Umbilical cord (tissue), 2 donors: ENCODE results near the gene C16orf89. TPM values are rescaled to one million over a fixed set of nuclear protein-coding genes. Genes with fewer than 3 reads are reported as not detected.
"Not testable (repeated sequence)": the region's sequence is repeated elsewhere in the genome, so short reads cannot be mapped to it uniquely, and the experiment has no call there.

Experiments used
- DNase-seq: peaks from one replicate; pipeline ENCODE4 v3.0.0-alpha.2; 2015; ENCODE audit warnings: low spot score
- total RNA-seq: library from RNA; depleted of rRNA; stranded (reverse); fragments of >200 nt; gene quantifications from one replicate; pipeline ENCODE4 v1.2.3, GENCODE V29; 2014; ENCODE audit warnings: low replicate concordance; ENCODE audit not compliant: insufficient read depth

Gene C16orf89
- total RNA-seq = not detected

DNA sequence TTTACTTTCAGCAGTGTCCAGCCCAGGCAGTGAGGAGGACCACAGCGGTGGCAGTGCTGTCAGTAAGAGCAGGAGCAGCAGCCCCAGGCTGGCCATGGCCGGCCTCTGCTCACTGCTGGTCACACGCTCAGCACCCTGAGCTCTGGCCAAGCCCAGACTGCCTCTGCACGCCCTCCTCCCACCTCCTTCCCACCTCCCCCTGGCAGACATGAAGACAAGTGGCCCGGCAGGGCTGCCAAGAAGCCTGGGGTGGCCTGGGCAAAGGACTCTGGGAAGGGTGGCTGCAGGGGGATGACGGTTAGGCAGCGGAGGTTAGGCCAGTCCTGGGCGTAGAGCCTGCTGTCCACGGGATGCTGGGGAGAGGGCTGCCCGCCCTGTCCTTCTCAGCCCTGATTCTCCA lies at the start of gene C16orf89:
Gene C16orf89, minus strand, starts transcription at position 144 of the 400 bp plus-strand sequence. Its CDS starts 48 bp downstream, at position 96.
- DNase-seq = no peak

DNA sequence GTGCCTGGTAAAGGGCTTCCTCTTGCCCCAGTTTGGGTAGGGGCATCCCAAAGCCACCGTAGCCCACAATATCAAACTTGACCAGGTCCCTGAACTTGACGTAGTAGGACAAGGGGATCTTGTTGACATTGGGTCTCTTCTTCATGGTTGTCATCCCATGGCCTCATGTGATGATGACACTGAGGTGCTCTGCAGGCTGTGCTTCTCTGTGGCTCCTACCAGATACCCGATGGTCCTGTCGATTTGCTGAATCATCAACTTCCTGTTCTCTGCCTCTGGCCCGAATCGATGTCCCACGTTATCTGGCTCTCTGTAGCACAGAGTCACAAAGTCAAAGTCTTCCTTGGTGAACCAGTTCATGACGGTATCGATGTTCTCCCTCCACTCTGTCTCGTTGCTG lies 45.2 kb upstream of the C16orf89 start:
- DNase-seq = not testable (repeated sequence)

- no peak for DNase-seq
Observed at GRCh38 chr16:5108505-5109158, 42.9 kb upstream of the C16orf89 start.

GRCh38 chr16:5105039-5105438 lies 39.3 kb upstream of the C16orf89 start:
- DNase-seq = not testable (repeated sequence)

GRCh38 chr16:5103296-5104032 lies 37.7 kb upstream of the C16orf89 start:
- DNase-seq = not testable (repeated sequence)

- not testable (repeated sequence) for DNase-seq
Observed at GRCh38 chr16:5099174-5099573, 33.4 kb upstream of the C16orf89 start.

DNA sequence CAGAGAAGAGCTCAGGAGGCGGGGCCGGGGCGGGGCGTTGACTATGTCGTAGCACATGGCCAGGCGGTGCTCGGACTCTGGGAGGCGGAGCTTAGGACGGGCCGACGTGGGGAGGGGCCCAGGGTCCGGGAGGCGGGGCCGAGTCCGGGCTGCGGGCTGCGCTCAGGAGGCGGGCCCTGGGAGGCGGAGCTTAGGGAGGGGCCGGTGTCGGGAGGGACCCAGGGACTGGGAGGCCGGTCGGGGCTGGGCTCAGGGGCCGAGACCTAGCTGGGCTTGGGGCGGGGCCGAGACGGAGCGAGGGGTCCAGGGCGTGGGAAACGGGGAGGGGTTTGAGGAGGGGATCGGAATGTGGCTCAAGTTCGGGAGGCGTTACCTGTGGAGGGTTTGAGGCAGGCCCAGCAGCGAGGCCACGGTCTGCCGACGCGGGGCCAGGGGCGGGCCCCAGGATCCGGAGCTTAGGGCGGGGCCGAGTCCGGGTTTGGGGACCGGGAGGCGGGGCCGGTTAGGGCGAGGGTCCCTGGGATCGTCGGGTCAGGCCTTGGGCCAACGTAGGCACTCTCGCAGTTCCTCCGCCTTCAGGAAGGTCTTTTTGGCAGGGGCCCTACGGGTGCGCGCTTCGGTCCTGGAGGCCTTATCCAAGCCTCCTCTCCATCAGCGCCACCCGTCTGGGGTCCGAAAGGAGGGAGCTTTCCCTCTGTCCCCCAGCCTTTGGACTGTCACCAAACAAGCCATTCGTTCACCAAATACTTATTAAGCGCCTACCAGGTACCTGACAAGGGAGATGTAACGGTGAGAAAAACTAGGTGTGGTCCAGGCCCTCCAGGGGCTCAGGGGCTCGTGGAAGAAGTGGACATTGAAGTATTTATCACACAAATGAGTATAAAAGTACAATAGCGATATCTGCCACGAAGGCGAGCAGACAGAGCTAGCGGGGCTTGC lies 32.7 kb upstream of the C16orf89 start:
- peak; percentile 88 for DNase-seq

- DNase-seq = peak; percentile 100
Observed at GRCh38 chr16:5097470-5098220, 31.9 kb upstream of the C16orf89 start, which contains the start of gene EEF2KMT. EEF2KMT (minus strand) TSS chr16:5097795; CDS start chr16:5097739, 56 bp downstream.

GRCh38 chr16:5097061-5097469 lies 31.3 kb upstream of the C16orf89 start:
- peak; percentile 30 for DNase-seq

- DNase-seq = not testable (repeated sequence)
Observed at GRCh38 chr16:5096437-5097060, 30.8 kb upstream of the C16orf89 start.

GRCh38 chr16:5095145-5095830 lies 29.5 kb upstream of the C16orf89 start:
- not testable (repeated sequence) for DNase-seq

GRCh38 chr16:5093746-5094145 lies 28.0 kb upstream of the C16orf89 start:
- DNase-seq = not testable (repeated sequence)

DNA sequence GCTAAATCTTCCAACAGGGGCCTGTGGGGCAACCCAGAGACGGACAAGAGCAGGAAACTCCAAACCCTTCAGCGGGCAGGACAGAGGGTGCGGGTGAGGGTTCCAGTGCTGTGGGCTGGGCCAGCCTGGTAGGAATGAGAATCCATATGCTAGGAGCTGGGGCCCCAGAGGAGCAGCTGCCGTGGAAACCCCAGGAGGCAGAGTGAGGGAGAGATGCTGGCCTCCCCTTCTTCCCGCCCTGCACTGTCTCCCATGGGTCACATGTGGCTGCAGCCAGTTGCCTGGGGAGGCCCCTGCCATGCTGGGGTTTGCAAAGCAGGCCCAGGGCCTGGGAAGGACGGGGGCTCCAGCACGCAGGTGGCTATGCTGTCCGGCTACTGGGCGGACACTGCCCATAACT lies 27.3 kb upstream of the C16orf89 start:
- DNase-seq = not testable (repeated sequence)

DNA sequence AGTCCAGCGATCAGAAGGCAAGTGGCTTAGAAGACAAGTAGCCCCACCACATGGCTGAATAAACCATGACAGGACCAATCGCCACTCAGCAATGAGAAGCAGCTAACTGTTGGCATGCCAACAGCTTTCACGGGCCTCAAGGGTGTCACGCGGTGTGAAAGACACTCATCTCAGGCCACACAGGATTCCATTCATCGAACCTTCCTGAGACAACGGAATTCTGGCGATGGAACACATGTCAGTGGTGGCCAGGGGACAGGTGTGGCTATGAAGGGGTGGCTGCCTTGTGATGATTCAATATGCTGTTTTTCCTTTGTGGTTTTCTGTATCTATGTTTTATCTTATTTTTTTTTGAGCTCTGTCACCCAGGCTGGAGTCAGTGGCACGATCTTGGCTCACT lies 24.8 kb upstream of the C16orf89 start:
- not testable (repeated sequence) for DNase-seq

DNA sequence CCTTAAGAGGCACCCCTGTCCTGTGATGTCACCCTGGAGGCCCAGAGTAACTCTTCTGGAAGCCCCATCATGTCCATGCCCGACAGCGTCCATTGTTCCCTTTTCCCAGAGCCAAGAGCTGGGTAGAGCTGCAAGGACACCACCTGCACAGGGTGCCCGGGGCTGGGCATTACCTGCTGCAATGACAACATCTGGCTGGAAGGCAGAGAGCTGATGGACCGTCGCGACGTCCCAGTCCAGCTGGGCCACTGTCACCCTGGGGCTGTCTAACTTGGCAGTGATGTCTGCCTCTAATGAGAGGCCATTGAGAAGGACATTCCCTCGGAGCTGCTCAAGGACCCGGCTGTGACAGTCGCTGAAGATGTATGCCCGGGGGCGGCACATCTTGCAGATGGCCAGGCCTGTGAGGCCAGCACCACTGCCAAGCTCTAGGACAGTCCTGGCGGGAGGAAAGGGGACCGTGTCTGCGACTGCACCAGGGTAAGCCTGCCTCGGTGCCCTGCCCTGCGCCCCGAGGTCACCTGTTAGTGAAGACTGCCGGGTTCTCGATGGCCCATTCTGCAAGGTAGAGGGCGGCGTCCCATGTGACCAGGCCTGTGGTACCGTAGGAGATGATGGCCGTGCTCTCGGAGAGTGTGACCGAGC lies 24.3 kb upstream of the C16orf89 start:
- not testable (repeated sequence) for DNase-seq

- DNase-seq = not testable (repeated sequence)
Observed at GRCh38 chr16:5088936-5089335, 23.2 kb upstream of the C16orf89 start.

DNA sequence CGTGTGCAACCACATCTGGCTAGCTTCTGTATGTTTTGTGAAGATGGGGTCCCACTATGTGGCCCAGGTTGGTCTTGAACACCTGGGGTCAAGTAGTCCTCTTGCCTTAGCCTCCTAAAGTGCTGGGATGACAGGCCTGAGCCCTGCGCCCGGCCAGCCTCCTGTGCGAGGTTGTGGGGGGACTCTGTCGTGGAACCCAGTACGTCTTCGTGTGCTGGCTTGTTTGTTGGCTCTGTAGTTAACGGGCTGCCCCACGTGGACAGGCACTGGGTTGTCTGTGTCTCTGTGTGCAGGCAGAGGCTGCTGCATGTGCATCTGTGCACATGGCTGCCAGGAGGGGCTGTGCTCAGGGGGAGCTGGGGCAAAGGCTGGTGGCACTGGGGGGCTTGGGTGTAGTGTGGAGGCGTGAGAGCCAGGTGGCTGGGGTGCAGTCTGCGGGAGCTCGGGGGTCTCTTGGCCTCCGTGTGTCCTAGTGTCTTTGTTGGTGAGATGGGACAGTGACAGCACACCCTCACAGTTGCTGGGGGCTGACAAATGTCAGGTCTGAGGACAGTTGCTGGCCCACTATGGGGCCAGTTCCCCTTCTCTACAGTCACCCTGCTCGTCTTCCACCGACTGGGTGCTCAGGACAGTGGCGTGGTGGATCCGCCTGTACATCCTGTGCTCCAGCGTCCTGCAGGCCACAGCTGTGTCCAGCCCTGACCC lies 22.5 kb upstream of the C16orf89 start:
- DNase-seq = not testable (repeated sequence)

GRCh38 chr16:5085716-5086115 lies 20.0 kb upstream of the C16orf89 start:
- DNase-seq = not testable (repeated sequence)

- DNase-seq = not testable (repeated sequence)
Observed at GRCh38 chr16:5084802-5085201, 19.0 kb upstream of the C16orf89 start.
